Inferior parietal cortex (tissue), 1 donor: Measurements from ENCODE around the gene DENND2A.
A peak's percentile ranks its signal among the peaks of the same experiment; 100 is the strongest.
"Not testable (repeated sequence)": the region's sequence is repeated elsewhere in the genome, so short reads cannot be mapped to it uniquely, and the experiment has no call there.

Experiments
- DNase-seq: peaks from one replicate; pipeline ENCODE4 v3.0.0-alpha.2; 2016; ENCODE audit errors: extremely low spot score

The DENND2A gene

DNA sequence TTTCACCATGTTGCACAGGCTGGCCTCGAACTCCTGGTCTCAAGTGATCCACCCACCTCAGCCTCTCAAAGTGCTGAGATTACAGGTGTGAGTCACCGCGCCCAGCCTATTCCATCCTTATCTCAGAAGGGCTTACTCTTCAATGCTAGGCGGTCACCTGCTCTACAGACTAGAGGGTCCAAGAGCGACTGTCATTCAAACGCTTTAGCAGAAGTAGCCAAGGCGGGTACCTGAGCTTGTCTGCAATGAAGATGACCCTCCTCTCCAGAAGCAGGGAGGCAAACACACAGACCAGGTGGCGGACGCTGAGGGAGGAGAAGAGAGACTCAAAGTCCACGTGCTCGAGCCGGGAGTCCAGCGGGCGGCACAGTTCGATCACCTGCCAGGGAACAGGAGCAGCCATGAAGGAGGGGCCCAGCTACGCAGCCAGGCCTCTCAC, 96.2 kb downstream of the DENND2A start:
- DNase-seq, result no peak

DNA sequence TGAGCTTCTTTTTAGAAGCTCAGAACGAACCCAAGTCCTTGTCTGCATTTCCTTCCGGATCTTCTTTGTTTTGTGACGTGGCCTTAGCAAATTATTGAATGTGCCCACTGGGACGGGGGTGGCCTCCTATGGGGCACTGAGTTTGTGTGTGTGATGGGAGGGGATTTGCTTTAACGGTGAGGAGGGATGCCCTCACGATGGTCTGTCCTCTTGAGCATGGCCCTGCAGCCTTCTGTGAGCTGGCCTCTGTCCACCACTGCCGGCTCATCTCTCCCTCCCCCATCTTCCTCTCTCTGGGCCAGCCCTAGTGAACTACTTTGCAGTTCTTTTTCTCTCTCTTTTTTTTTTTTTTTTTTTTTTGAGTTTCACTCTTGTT, 98.4 kb downstream of the DENND2A start:
- DNase-seq, result no peak

DNA sequence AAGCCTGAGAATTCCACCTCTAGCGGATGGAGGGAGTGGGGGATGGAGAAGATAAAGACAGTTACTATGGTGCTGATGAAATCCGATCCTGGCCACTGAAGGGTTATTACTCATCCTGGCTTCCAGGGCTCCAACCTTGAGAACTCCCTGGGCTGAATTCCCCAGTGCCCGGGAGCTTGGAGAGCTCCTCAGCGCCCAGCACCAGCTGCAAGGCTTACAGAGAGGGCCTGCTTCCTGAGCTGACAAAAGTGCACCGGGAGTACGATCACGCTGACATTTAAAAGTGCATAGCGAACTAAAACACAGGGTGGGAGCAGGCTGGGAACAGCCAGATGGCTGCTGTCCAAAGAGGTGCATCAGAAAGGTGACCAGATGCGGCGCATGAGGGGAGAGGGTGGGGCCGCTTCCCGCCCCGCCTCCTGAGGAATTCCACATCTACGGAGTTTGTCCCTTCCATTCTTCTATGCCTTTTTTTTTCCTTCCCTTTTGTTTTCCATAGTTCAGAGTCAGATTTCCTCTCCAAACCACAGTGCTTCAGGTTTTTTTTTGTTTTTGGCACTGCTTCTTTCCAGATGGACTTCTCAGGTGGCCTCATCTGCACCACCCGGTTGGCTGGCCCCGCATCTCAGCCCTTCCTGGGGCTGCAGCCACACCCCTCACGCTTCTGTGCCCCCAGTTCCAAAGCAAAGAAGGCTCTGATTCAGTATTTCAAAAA, 98.9 kb downstream of the DENND2A start:
- DNase-seq, result no peak

DNA sequence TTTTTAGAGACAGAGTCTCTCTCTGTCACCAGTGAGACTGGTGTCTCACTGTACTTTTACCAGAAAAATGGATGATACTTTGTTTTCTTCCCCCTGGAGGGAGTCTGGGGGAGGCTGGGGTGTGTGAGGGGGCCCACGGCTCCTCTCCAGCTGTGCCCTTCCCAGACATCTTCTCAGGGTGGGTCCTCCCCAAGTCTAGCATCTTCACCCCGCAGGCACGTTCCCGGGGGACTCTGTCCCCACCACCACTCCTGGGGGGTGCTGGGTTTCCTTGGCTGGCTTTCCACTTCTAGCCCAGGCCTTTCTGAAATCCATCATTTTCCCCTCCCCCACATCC, 99.5 kb downstream of the DENND2A start:
- no peak for DNase-seq

GRCh38 chr7:140540136-140540777, 100.4 kb downstream of the DENND2A start:
- no peak for DNase-seq

DNA sequence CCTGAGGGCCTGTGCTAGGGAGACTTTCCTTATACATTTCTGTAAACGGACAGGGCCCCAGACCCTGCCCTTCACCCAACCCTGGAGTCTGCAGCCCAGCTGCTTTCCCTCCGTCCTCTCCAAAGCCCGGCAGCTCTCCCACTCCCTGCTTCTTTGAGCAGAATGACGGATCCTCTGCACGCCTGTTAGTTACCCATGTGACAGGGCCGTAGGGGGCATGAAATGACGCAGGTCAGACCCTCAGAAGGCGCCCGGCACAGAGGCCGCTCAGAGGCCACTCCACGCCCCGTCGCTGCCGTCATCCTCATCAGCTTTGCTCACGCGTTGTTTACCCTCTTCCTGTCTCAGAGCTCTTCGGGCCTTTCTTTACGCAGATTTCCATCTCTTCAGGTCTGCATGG, 101.2 kb downstream of the DENND2A start:
- DNase-seq, result no peak

DNA sequence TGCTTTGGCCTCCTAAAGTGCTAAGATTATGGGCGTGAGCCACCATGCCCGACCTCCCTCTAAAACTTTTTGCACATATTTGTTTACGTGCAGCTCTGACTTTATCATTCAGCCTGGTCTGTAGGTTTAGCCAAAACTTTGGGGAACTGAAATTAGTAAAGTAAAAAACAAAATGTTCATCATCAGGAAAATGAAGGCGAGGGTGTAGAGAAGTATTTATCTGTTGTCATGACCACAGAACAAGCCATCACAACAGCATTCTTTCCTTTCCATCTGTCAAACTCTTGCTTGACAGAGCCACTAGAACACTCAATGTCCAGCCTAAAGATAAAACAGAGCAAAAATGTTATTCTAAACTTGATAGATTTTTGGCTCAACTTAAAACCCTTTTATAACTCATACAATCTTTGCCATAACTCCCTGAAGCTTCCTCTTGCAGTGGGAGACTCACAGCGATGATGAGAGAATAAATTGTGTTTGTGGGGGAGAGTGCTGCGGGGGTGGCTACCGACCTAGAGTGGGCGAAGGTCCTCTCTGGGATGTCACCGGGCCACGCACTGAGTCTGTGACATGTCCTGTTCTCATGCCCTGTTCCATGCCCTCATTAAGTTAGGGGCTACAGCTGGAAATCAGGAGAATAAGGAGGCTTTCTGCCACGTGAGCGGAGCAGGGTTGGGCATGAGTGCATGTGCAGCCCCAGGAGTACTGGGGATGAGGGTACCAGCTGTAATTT, 102.7 kb downstream of the DENND2A start:
- no peak for DNase-seq

GRCh38 chr7:140534743-140535142, 105.9 kb downstream of the DENND2A start:
- DNase-seq, result no peak

DNA sequence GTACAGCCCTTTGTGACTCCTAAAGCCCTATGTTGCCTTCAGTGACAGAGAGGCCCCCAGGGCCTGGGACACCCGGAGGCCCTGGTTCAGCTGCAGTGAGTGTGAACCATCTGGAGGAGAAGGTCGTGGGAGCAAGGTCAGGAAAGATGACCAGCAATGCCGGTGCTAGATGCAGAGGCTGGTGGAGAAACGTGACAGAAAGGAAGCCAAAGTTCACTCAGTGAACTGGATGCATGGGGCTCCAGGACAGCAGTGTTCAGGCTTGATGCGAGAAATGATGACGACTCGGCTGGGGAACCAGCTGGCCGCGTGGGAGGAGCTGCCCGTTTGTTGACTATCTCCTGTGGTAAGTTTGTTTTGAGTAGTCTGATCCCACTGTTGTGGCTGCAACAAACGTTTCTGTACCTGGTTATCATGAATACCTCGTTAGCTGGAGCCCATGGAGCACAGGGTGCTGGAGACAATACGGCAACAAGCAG, 107.2 kb downstream of the DENND2A start:
- DNase-seq, result no peak

- not testable (repeated sequence) for DNase-seq
These were observed 111.2 kb downstream of the DENND2A start for GRCh38 chr7:140529428-140529827.

DNA sequence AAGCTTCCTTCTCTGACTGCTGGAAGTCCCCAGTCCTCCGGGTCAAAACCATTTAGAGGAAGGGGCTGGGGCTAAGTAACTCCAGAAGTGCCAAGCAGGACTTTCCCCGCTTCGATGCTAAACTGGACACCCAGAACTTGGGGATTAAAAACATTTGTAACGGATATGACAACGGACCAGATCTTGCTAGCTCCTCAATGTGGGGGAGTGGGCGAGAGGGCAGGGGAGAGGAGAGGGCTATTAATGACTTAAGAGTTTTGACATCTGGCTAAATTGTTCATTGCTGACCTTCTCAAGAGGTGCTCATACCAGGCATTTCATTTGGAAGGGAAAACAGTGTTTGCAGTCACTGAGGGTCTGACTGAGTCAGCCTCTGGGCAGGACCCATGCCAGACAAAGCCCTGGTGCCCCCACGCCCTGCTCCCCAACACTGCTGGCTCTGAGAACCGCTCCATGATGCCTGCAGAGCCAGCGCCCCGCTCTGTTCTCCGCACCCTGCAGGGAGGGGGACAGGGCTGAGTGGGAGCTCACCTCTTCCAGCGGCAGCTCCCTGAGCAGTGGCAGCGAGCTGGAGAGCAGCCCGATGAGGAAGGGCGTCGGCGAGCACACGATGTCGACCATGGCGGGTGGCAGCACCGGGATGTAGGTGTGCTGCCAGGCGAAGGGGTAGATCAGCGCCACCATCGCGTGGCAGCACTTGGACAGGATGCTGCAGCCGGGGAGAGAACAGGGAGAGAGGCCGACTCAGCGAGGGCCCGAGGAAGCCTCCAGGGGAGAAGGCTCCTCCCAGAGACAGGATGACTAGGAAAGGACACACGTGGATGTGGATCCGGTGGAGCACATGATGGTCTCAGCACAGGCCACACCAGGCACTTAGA, 113.6 kb downstream of the DENND2A start:
- no peak for DNase-seq

DNA sequence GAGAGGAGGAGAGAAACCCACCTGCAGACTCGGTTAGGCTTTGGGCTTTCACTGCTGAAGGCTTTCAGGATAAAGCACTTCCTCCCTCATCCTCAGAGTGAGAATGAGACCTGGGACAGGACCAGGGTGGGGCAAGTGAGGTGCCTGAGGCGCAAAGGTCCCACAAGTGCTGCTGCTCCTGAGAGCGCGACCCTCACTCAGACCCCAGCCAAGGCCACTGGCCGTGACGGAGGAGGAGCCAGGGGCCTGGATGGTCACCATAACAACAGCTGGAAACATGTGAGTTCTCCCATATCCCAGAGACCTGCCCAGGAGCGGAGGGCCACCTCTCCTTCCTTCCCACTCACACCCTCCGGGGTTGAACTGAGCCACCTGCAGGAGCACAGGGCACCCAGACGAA, 114.4 kb downstream of the DENND2A start:
- no peak for DNase-seq

GRCh38 chr7:140525743-140526142, 114.9 kb downstream of the DENND2A start:
- DNase-seq, result no peak

DNA sequence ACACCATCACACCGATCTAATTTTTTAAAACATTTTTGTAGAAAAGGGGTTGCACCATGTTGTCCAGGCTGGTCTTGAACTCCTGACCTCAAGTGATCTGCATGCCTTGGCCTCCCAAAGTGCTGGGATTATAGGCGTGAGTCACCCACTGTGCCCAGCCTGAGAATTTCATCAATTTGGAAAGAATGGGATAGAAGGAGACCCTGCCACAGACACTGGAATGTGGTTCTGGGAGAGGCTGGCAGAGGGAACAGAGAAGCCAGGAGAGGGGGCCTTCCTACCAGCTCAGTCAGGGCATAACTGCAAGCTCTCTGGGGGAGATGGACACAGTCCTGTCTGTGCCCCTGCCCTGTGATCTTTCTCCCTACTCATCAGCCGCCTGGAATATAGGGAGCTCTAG, 119.2 kb downstream of the DENND2A start:
- no peak for DNase-seq

DNA sequence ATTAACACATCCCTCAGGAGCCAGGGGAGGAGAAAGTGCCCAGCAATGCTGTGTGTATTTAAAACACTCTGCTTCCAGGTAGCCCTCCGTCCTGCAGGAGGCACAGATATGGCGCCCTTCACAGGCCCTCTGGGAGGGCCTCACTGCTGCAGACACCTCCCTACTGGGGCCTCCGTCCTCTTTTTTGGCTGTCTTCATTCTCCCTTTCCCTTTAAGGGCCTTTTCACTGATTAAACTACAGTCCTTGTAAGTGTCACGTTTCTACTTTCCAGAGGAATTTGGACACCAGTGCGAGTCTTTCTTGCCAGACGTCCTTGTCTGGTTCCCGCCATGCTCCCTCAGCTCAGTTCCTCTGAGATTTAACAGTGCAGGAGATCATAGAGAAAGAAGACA, 121.6 kb downstream of the DENND2A start:
- DNase-seq, result no peak

DNA sequence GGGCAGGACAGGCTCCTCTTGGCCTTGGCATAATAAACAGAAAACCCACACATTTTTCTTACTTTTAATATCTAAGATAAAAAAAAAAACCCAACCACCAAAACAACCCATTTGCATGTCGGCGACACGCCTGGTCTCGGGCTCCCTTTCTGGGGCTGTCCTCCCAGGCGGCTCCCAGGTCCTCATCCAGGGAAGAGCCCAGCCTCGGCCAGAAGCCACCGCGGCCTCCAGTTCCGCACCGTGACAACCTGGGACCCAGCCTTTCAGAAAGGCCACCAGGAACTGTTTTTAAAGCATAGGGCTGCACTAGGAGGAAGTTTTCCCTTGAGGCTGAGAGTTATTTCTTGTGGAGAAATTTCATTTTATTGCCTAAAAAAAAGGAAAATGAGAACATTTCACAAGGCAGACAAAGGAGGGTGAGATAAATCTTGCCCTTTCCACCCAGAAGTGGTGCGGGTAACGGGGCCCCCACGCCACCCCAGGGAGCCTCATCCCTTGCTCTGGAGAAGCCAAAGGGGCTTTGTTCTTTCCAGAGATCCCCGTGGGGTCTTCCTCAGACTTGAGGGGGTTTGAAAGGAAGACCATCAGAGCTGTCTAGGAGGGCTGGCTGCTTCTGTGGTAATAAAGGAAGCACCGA, 122.1 kb downstream of the DENND2A start:
- DNase-seq, result no peak

- DNase-seq, result peak; percentile 93
These were observed 122.9 kb downstream of the DENND2A start for GRCh38 chr7:140517546-140518369.

- no peak for DNase-seq
These were observed 128.2 kb downstream of the DENND2A start for GRCh38 chr7:140512317-140513000.

GRCh38 chr7:140509789-140510188, 130.8 kb downstream of the DENND2A start:
- no peak for DNase-seq

DNA sequence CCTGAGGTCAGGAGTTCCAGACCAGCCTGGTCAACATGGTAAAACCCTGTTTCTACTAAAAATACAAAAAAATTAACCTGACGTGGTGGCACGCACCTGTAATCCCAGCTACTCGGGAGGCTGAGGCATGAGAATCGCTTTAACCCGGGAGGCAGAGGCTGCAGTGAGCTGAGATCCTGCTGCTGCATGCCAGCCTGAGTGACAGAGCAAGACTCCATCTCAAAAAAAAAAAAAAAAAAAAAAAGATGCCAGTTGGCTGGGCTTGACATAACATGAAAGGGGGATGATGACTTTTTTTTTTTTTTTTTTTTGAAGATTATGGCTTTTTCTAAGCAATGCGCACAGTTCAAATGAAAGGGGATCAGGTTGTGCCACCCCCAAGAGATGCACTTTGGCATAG, 133.1 kb downstream of the DENND2A start:
- DNase-seq, result not testable (repeated sequence)
